GM12878 (cell line): ENCODE data around the gene EPHB1. TPM values are rescaled to one million over a fixed set of nuclear protein-coding genes. Genes with fewer than 3 reads are reported as not detected.

ENCODE experiments used
- ATAC-seq: fragments of 200-7000 bp; cut with Tn5 transposase; 3 replicates; pipeline ENCODE4 v1.9.1; 2020; ENCODE audit warnings: mild to moderate bottlenecking, moderate library complexity
- BruUV-seq: library from RNA; stranded (reverse); fragments of 400-500 nt; replicated peaks from 2 replicates; lab custom pipeline; 2021; lab: Mats Ljungman, UMichigan
- CTCF ChIA-PET: fragments of 300-600 bp; sonication (Branson Sonifier 250); formaldehyde crosslinking; extraction: SDS; loops from one replicate; lab custom pipeline; 2021; ENCODE audit warnings: inconsistent platforms; lab: Yijun Ruan, JAX
- POLR2A ChIA-PET: fragments of 350-600 bp; formaldehyde crosslinking; extraction: SDS; loops from one replicate; lab custom pipeline; 2021; ENCODE audit warnings: inconsistent platforms; lab: Charles Lee
- RAD21 ChIA-PET: fragments of 300-600 bp; sonication (Branson Sonifier 250); formaldehyde crosslinking; loops from one replicate; lab custom pipeline; 2023; ENCODE audit warnings: antibody characterized with exemption; ENCODE audit not compliant: unreplicated experiment; lab: Charles Lee
- SMC1A ChIA-PET: fragments of 300-600 bp; sonication (Branson Sonifier 250); formaldehyde crosslinking; loops from one replicate; lab custom pipeline; 2023; ENCODE audit not compliant: unreplicated experiment, uncharacterized antibody; lab: Charles Lee
- DNase-seq: peaks from one replicate; pipeline ENCODE4 v3.0.0-alpha.2; 2011; ENCODE audit warnings: low read depth, low spot score
- FAIRE-seq: peaks from 3 replicates; lab custom pipeline; 2011; peaks lifted over from hg19 to GRCh38; lab: Jason Lieb, UNC
- H2AFZ ChIP-seq: 2 replicates; pipeline ENCODE4 v1.6.0; 2011; ENCODE audit warnings: low read depth, low read length, control low read depth; ENCODE audit not compliant: control insufficient read depth
- H3K27ac ChIP-seq: 2 replicates; pipeline ENCODE4 v1.5.1; 2011; ENCODE audit warnings: control low read depth; ENCODE audit not compliant: control insufficient read depth, insufficient read depth
- H3K27me3 ChIP-seq, 2 experiments: replicated peaks in 1 of 2; 2 replicates each; pipeline versions ENCODE4 v1.6.0 to v1.6.1; 2011; ENCODE audit warnings: low read length in 1 of 2; ENCODE audit not compliant: control insufficient read depth in 2 of 2, insufficient read depth in 2 of 2
- H3K36me3 ChIP-seq, 2 experiments: 2 replicates each; pipeline ENCODE4 v1.5.1; 2011; ENCODE audit warnings: low read length in 1 of 2; ENCODE audit not compliant: control insufficient read depth in 2 of 2, insufficient read depth in 2 of 2
- H3K4me1 ChIP-seq: 2 replicates; pipeline ENCODE4 v1.6.1; 2011; ENCODE audit warnings: mild to moderate bottlenecking, low read length, moderate library complexity, mixed read lengths; ENCODE audit not compliant: control insufficient read depth, insufficient read depth
- H3K4me2 ChIP-seq: 2 replicates; pipeline ENCODE4 v1.6.0; 2011; ENCODE audit warnings: control low read depth; ENCODE audit not compliant: control insufficient read depth, insufficient read depth
- H3K4me3 ChIP-seq: fragments of 200-600 bp; sonication (generic); 2 replicates; pipeline ENCODE4 v1.5.1; 2016
- H3K79me2 ChIP-seq: 2 replicates; pipeline ENCODE4 v1.6.0; 2011; ENCODE audit warnings: low read length; ENCODE audit not compliant: control insufficient read depth, insufficient read depth
- H3K9ac ChIP-seq: 2 replicates; pipeline ENCODE4 v1.8.0; 2011; ENCODE audit warnings: low read length, control low read depth, mixed read lengths; ENCODE audit not compliant: control insufficient read depth, insufficient read depth
- H3K9me3 ChIP-seq: replicated peaks from 3 replicates; pipeline ENCODE4 v1.5.1; 2011; ENCODE audit warnings: mild to moderate bottlenecking, low read length; ENCODE audit not compliant: control insufficient read depth, insufficient read depth
- H4K20me1 ChIP-seq: 2 replicates; pipeline ENCODE4 v1.6.0; 2011; ENCODE audit not compliant: control insufficient read depth, insufficient read depth
- BRCA1 ChIP-seq: IDR thresholded peaks from 2 replicates; pipeline ENCODE4 v1.6.1; 2011; ENCODE audit warnings: low read depth, low read length, improper control_type of control experiment
- CREB1 ChIP-seq: IDR thresholded peaks from 2 replicates; pipeline ENCODE4 v1.6.1; 2012; ENCODE audit warnings: low read depth, mild to moderate bottlenecking, inconsistent platforms
- EP300 ChIP-seq, 2 experiments: fragments of 150-350 bp in 1 of 2; IDR thresholded peaks; 2 replicates each; pipeline ENCODE4 v1.6.1; 2011 to 2012; ENCODE audit warnings: low read depth in 2 of 2, low read length in 2 of 2, borderline replicate concordance in 1 of 2, improper control_type of control experiment in 1 of 2, inconsistent platforms in 1 of 2; ENCODE audit not compliant: control insufficient read depth in 1 of 2
- HDAC2 ChIP-seq: fragments of 200-600 bp; sonication (generic); IDR thresholded peaks from 2 replicates; pipeline ENCODE4 v1.6.1; 2017
- MTA3 ChIP-seq: IDR thresholded peaks from 2 replicates; pipeline ENCODE4 v1.6.1; 2012; ENCODE audit warnings: low read length, inconsistent platforms, borderline replicate concordance
- MXI1 ChIP-seq: fragments of 150-350 bp; IDR thresholded peaks from 2 replicates; pipeline ENCODE4 v1.6.1; 2011; ENCODE audit warnings: low read depth, mild to moderate bottlenecking, inconsistent platforms, low read length, improper control_type of control experiment
- PAX8 ChIP-seq: fragments of 450-650 bp; IDR thresholded peaks from 2 replicates; pipeline ENCODE4 v1.6.1; 2017; ENCODE audit warnings: mild to moderate bottlenecking, moderate library complexity
- RBBP5 ChIP-seq: fragments of 200-600 bp; sonication (generic); conservative IDR thresholded peaks from 2 replicates; pipeline ENCODE4 v1.6.1; 2016
- SRF ChIP-seq, 2 experiments: IDR thresholded peaks; 2 replicates each; pipeline ENCODE4 v1.6.1; 2011; ENCODE audit warnings: low read depth in 2 of 2, low read length in 2 of 2, mild to moderate bottlenecking in 1 of 2, moderate library complexity in 1 of 2
- YY1 ChIP-seq: IDR thresholded peaks from 2 replicates; pipeline ENCODE4 v1.6.1; 2011; ENCODE audit warnings: low read depth, mild to moderate bottlenecking, low read length
- ZBED1 ChIP-seq: IDR thresholded peaks from 2 replicates; pipeline ENCODE4 v1.6.1; 2016; ENCODE audit warnings: borderline replicate concordance
- WGBS: methylation state at CpG from one replicate; pipeline ENCODE4 v1.1.6; 2016; ENCODE audit warnings: low lambda C conversion rate; ENCODE audit not compliant: insufficient replicate concordance, insufficient coverage; ENCODE audit errors: missing lambda C conversion rate; 5-methylcytosine and 5-hydroxymethylcytosine counted together
- in situ Hi-C: fragments of 300-500 bp; cut with MboI; formaldehyde crosslinking; loops from 9 replicates; pipeline ENCODE4 v1.14.3; 2018; ENCODE audit warnings: mixed read lengths
- intact Hi-C: fragments of 100-400 bp; cut with micrococcal nuclease; formaldehyde crosslinking; loops from one replicate; pipeline ENCODE4 v1.14.2; 2022; ENCODE audit not compliant: unreplicated experiment
- polyA plus RNA-seq, 11 experiments: library from polyadenylated mRNA; depleted of rRNA in 4 of 11; unstranded in 6 of 11; stranded (reverse) in 5 of 11; fragments of >200 nt; fragmentation: Nextera tagmentation in 4 of 11; fragmentation: Illumina TruSeq in 1 of 11; extraction: Ambion mirVana in 4 of 11; extraction: Trizol in 1 of 11; gene quantifications; 1 replicate in 1 of 11; 2 replicates in 10 of 11; pipeline versions ENCODE4 v1.2.1 to v1.2.3, GENCODE V29; 2011 to 2016; ENCODE audit warnings: inconsistent platforms in 2 of 11, missing spikeins in 2 of 11, low read depth in 1 of 11
- total RNA-seq, 4 experiments: library from RNA; depleted of rRNA in 3 of 4; stranded (reverse); fragments of >200 nt in 3 of 4; fragmentation: Illumina TruSeq in 1 of 4; extraction: Trizol in 1 of 4; gene quantifications; 2 replicates each; pipeline versions ENCODE4 v1.2.1 to v1.2.3, GENCODE V29; 2013 to 2021
- TF ChIP-seq, protein P1 (sequence below): fragments of 450-650 bp; IDR thresholded peaks from 2 replicates; pipeline ENCODE4 v1.6.1; 2017; ENCODE audit warnings: mild to moderate bottlenecking

Gene EPHB1
- total and polyA plus RNA-seq, 10 of the 15 experiments (the other 5 are each of a cell fraction or from before 2014, with no cell fraction given) = 0.33 to 23.8 (median 1.2) TPM

DNA sequence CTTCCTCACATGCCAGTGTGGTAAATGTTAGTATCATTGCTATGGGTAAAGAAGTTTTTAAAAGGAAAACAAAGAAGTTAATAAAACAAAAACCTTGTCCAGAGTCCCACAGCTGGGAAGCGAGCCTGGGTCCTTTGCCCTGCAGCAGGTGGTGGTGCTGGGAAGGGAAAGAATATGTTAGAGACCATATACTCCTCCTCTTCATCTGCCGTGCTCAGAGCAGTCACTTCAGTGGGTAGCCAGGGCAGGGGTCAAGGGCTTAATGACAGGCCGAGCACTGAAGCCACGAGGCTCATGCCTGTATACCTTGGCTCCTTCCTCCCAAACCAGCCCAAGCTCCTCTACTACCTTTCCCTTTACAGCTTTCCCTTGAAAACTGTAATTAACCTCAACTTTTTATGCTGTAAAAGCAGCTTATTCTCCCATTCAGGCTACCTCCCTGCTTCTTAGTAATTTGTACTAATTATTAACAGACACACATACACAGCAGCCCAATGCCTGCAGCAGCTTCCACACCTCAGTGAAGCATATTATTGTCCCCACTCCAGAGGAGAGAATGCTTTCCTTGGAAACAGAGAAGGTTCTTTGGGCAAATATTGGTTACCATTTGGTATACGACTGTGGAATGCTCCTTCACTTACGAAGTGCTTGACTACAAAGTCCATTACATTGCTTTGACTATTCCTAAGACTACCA is 362.1 kb downstream of the EPHB1 start:
- Histone ChIP-seq H2AFZ (no peak overlapping the region), H3K4me2 (no peak overlapping the region), H3K79me2 (no peaks in the 10 kb centered on the region), H3K4me3 (no peak overlapping the region), H3K4me1 (no peaks in the 10 kb centered on the region), H3K27me3 (no peaks in the 10 kb centered on the region), H3K36me3 (peaks cover 0 to 13% of the 10 kb centered on the region in 2 experiments; a peak in 3 of 4 replicates), H3K9me3 (no peaks in the 10 kb centered on the region), H3K27ac (no peak overlapping the region), H3K9ac (no peak overlapping the region), H4K20me1 (no peaks in the 10 kb centered on the region)
- DNase-seq (no peak), FAIRE-seq (no peak), ATAC-seq (no peak)
- POLR2A ChIA-PET = no interaction called here
- in situ Hi-C loops (no loop called here), intact Hi-C loops (no loop called here)
- RAD21 ChIA-PET = interaction anchor here (0.7 kb wide), 1 partner anchor 362 kb away, joined by 3 read pairs; the partner anchor contains the start of gene EPHB1
- SMC1A ChIA-PET = interaction anchor here (0.6 to 1.3 kb wide), 5 partner anchors 8 to 93 kb away, joined by 3 read pairs; no protein-coding TSS in a partner anchor
- CTCF ChIA-PET = interaction anchor here (0.6 to 2.6 kb wide), 4 partner anchors 14 to 362 kb away, joined by 3 to 7 read pairs (median 4); partner anchors contain the start of gene EPHB1
- no peak for TF ChIP-seq EP300 (IDR thresholded peaks at IDR 0.05; ENCODE audit: borderline replicate concordance in 1 of 2, control insufficient read depth in 1 of 2, low read depth in 2 of 2, low read length in 2 of 2)
- TF ChIP-seq MXI1 = no peak
- no peak for TF ChIP-seq CREB1
- no peak for TF ChIP-seq HDAC2
- no peak for TF ChIP-seq PAX8
- TF ChIP-seq SRF (IDR thresholded peaks at IDR 0.05; ENCODE audit: low read depth in 2 of 2, low read length in 2 of 2) = no peak
- TF ChIP-seq, protein P1, sequence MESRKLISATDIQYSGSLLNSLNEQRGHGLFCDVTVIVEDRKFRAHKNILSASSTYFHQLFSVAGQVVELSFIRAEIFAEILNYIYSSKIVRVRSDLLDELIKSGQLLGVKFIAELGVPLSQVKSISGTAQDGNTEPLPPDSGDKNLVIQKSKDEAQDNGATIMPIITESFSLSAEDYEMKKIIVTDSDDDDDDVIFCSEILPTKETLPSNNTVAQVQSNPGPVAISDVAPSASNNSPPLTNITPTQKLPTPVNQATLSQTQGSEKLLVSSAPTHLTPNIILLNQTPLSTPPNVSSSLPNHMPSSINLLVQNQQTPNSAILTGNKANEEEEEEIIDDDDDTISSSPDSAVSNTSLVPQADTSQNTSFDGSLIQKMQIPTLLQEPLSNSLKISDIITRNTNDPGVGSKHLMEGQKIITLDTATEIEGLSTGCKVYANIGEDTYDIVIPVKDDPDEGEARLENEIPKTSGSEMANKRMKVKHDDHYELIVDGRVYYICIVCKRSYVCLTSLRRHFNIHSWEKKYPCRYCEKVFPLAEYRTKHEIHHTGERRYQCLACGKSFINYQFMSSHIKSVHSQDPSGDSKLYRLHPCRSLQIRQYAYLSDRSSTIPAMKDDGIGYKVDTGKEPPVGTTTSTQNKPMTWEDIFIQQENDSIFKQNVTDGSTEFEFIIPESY = no peak
- TF ChIP-seq MTA3 = no peak
- TF ChIP-seq YY1 = no peak
- no peak for TF ChIP-seq RBBP5
- no peak for TF ChIP-seq ZBED1
- no peak for TF ChIP-seq BRCA1
- WGBS = 18% methylated on average over 6 of the region's 6 CpGs
- no TSS peak for BruUV-seq
